ENCODE data around the gene ATG101.

DNA sequence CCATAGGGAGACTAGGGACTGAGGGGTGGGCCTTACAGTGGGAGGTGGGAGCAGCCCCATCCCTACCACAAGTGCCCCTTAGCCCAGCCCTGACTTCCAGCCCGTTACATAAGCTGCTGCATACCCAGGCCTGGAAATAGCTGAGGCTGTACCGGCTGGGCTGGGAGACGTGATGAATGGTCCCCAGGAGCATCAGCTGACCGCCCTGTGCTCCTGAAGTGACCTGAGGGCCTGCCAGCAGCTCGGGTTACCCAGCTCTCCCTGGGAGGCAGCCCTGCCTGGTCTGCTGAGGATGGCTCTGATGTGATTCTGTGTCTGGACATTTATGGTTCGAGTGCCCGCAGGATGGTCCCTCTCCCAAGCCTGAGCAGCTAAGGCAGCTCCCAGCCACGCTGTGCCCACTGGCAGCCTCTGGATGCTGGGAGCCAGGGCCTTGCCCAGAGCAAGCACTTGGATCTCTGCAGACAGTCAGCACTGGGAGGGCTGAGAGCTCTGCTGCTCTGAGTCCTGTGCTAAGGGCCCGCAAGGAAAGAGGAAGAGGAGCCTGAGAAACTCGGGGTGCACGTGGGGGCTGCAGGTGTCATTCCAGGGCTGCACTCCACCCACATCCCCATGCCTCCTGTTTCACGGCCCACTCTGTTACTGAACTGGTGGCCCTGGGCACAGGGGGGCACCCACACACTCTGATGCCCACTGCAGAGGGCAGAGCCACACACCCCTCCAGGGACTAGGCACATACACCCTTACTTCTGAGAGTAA, 42.5 kb upstream of the ATG101 start:
- TF ChIP-seq POLR2A (IDR thresholded peaks at IDR 0.05; ENCODE audit: low read depth, low read length) = no peak
- no peak for TF ChIP-seq TAF1 (IDR thresholded peaks at IDR 0.05; ENCODE audit: low read depth, low read length)
- no peak for TF ChIP-seq POLR2AphosphoS5 (IDR thresholded peaks at IDR 0.05; ENCODE audit: low read depth, low read length)
- peak; percentile 82 for TF ChIP-seq SPI1 (IDR thresholded peaks at IDR 0.05; ENCODE audit: low read depth, low read length)
- no peak for TF ChIP-seq PAX5 (IDR thresholded peaks at IDR 0.05; ENCODE audit: insufficient read depth, low read length, severe bottlenecking)

Data from GM12891 (cell line).